ENCODE results near the gene RNF220. TPM values are rescaled to one million over a fixed set of nuclear protein-coding genes. Genes with fewer than 3 reads are reported as not detected.

Gene RNF220
- total and polyA plus RNA-seq, 2 donors from 2014 or later: 66.9 to 69.0 TPM

GRCh38 chr1:44408212-44408582 lies 3.1 kb downstream of the RNF220 start:
- no peaks in the 10 kb centered on the region for H3K36me3 ChIP-seq (ENCODE audit: control insufficient read depth in 2 of 3, insufficient read depth in 3 of 3, low read length in 3 of 3)
- no peaks in the 10 kb centered on the region for H3K9me3 ChIP-seq (ENCODE audit: control insufficient read depth in 2 of 3, insufficient read depth in 1 of 3, low read length in 3 of 3)
- peaks cover 70% of the 10 kb centered on the region for H3K27me3 ChIP-seq (ENCODE audit: control insufficient read depth, insufficient read depth, low read length)
- intact Hi-C loops (cut with DNase I): no loop called here
- no peak for TF ChIP-seq CTCF (IDR thresholded peaks at IDR 0.05; ENCODE audit: borderline replicate concordance, extremely low read depth, insufficient read depth)
- H3K4me1 ChIP-seq (ENCODE audit: control insufficient read depth in 2 of 3, insufficient read depth in 2 of 3, low read depth in 1 of 3, low read length in 3 of 3): peaks cover 0 to 20% (median 0%) of the 10 kb centered on the region in 3 donors
- H3K9ac ChIP-seq (ENCODE audit: low read length in 3 of 3): no peak overlapping the region
- H3K4me3 ChIP-seq (ENCODE audit: low read length in 3 of 3): no peak overlapping the region
- DNase-seq (peak in 3 of 5 donors; percentile 32 to 54 (median 48)), FAIRE-seq (no peak)
- H3K27ac ChIP-seq (ENCODE audit: low read depth in 2 of 2, low read length in 2 of 2): no peak overlapping the region

- H3K4me3 ChIP-seq (ENCODE audit: low read length in 3 of 3): no peak overlapping the region
- H3K36me3 ChIP-seq (ENCODE audit: control insufficient read depth in 2 of 3, insufficient read depth in 3 of 3, low read length in 3 of 3): no peaks in the 10 kb centered on the region
- H3K9ac ChIP-seq (ENCODE audit: low read length in 3 of 3): no peak overlapping the region
- H3K27me3 ChIP-seq (ENCODE audit: control insufficient read depth, insufficient read depth, low read length): peaks cover 77% of the 10 kb centered on the region
- H3K9me3 ChIP-seq (ENCODE audit: control insufficient read depth in 2 of 3, insufficient read depth in 1 of 3, low read length in 3 of 3): no peaks in the 10 kb centered on the region
- no peak for TF ChIP-seq CTCF (IDR thresholded peaks at IDR 0.05; ENCODE audit: borderline replicate concordance, extremely low read depth, insufficient read depth)
- DNase-seq (peak in 4 of 5 donors; percentile 47 to 72 (median 58)), FAIRE-seq (no peak)
- no peak overlapping the region for H3K27ac ChIP-seq (ENCODE audit: low read depth in 2 of 2, low read length in 2 of 2)
- H3K4me1 ChIP-seq (ENCODE audit: control insufficient read depth in 2 of 3, insufficient read depth in 2 of 3, low read depth in 1 of 3, low read length in 3 of 3): peaks cover 0 to 20% (median 0%) of the 10 kb centered on the region in 3 donors
- intact Hi-C loops (cut with DNase I): no loop called here
These were observed 3.9 kb downstream of the RNF220 start for GRCh38 chr1:44408632-44409602.

- H3K9ac ChIP-seq (ENCODE audit: low read length in 3 of 3): no peak overlapping the region
- H3K36me3 ChIP-seq (ENCODE audit: control insufficient read depth in 2 of 3, insufficient read depth in 3 of 3, low read length in 3 of 3): no peaks in the 10 kb centered on the region
- no peak overlapping the region for H3K27ac ChIP-seq (ENCODE audit: low read depth in 2 of 2, low read length in 2 of 2)
- FAIRE-seq (no peak), DNase-seq (no peak)
- H3K27me3 ChIP-seq (ENCODE audit: control insufficient read depth, insufficient read depth, low read length): peaks cover 80% of the 10 kb centered on the region
- H3K4me3 ChIP-seq (ENCODE audit: low read length in 3 of 3): no peak overlapping the region
- no peak for TF ChIP-seq CTCF (IDR thresholded peaks at IDR 0.05; ENCODE audit: borderline replicate concordance, extremely low read depth, insufficient read depth)
- intact Hi-C loops (cut with DNase I): no loop called here
- H3K9me3 ChIP-seq (ENCODE audit: control insufficient read depth in 2 of 3, insufficient read depth in 1 of 3, low read length in 3 of 3): no peaks in the 10 kb centered on the region
- H3K4me1 ChIP-seq (ENCODE audit: control insufficient read depth in 2 of 3, insufficient read depth in 2 of 3, low read depth in 1 of 3, low read length in 3 of 3): peaks cover 0 to 19% (median 0%) of the 10 kb centered on the region in 3 donors
These were observed 4.7 kb downstream of the RNF220 start for GRCh38 chr1:44409757-44410156.

Measured in kidney (tissue), 14 donors.